Measurements from ENCODE around the gene KCNJ2. TPM values are rescaled to one million over a fixed set of nuclear protein-coding genes. Genes with fewer than 3 reads are reported as not detected.
A peak's percentile ranks its signal among the peaks of the same experiment; 100 is the strongest.

The KCNJ2 gene
- total and polyA plus RNA-seq, 8 donors: 3.2 to 25.3 (median 5.4) TPM

- peaks cover 0 to 28% of the 10 kb centered on the region in 2 donors for H3K4me1 ChIP-seq
- peak overlapping the region in 1 of 2 donors; percentile 88 for H3K27ac ChIP-seq
- no peaks in the 10 kb centered on the region for H3K36me3 ChIP-seq
- no peak overlapping the region for H3K4me3 ChIP-seq
- TF ChIP-seq, protein P1, sequence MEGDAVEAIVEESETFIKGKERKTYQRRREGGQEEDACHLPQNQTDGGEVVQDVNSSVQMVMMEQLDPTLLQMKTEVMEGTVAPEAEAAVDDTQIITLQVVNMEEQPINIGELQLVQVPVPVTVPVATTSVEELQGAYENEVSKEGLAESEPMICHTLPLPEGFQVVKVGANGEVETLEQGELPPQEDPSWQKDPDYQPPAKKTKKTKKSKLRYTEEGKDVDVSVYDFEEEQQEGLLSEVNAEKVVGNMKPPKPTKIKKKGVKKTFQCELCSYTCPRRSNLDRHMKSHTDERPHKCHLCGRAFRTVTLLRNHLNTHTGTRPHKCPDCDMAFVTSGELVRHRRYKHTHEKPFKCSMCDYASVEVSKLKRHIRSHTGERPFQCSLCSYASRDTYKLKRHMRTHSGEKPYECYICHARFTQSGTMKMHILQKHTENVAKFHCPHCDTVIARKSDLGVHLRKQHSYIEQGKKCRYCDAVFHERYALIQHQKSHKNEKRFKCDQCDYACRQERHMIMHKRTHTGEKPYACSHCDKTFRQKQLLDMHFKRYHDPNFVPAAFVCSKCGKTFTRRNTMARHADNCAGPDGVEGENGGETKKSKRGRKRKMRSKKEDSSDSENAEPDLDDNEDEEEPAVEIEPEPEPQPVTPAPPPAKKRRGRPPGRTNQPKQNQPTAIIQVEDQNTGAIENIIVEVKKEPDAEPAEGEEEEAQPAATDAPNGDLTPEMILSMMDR (IDR thresholded peaks at IDR 0.05): no peak
- intact Hi-C loops (cut with DNase I): no loop called here
- no peak for DNase-seq
- no peaks in the 10 kb centered on the region for H3K27me3 ChIP-seq
- no peak for ATAC-seq
- H3K9me3 ChIP-seq: no peaks in the 10 kb centered on the region
These were observed 35.1 kb downstream of the KCNJ2 start for GRCh38 chr17:70204431-70204830.

DNA sequence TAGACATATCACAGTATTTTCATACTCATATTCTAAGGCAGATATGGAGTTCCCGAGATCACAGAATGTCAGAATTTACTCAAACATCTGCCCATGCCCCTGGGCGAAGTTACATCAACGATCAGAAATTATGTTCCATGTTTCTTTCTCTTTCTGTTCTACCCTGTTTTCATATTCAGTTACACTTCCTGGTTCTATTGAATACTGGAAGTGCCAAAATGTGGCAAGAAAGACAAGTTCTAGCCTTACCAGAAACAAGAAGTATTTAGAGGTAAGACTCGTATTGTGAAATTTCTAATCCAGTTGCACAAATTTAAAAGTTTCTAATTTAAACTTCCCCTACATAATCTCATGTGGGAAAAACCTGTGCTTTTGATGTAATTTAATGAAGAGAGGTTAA, 36.1 kb downstream of the KCNJ2 start:
- ATAC-seq: peak; percentile 50
- H3K4me3 ChIP-seq: peak overlapping the region in 1 of 2 donors; percentile 2
- intact Hi-C loops (cut with DNase I): no loop called here
- H3K9me3 ChIP-seq: no peaks in the 10 kb centered on the region
- DNase-seq: no peak
- peak overlapping the region; percentile 16 to 88 for H3K27ac ChIP-seq
- H3K27me3 ChIP-seq: no peaks in the 10 kb centered on the region
- H3K36me3 ChIP-seq: no peaks in the 10 kb centered on the region
- TF ChIP-seq, protein P1 (IDR thresholded peaks at IDR 0.05): no peak
- H3K4me1 ChIP-seq: peaks cover 0 to 28% of the 10 kb centered on the region in 2 donors

- Histone ChIP-seq H3K36me3 (no peaks in the 10 kb centered on the region), H3K27me3 (no peaks in the 10 kb centered on the region), H3K9me3 (no peaks in the 10 kb centered on the region), H3K4me1 (peaks cover 0 to 28% of the 10 kb centered on the region in 2 donors), H3K4me3 (no peak overlapping the region), H3K27ac (peak overlapping the region in 1 of 2 donors; percentile 88)
- TF ChIP-seq, protein P1 (IDR thresholded peaks at IDR 0.05): no peak
- ATAC-seq (no peak), DNase-seq (no peak)
- intact Hi-C loops (cut with DNase I): no loop called here
These were observed 37.2 kb downstream of the KCNJ2 start for GRCh38 chr17:70206361-70207010.

GRCh38 chr17:70207184-70207583, 37.9 kb downstream of the KCNJ2 start:
- peaks cover 0 to 28% of the 10 kb centered on the region in 2 donors for H3K4me1 ChIP-seq
- TF ChIP-seq, protein P1 (IDR thresholded peaks at IDR 0.05): no peak
- H3K9me3 ChIP-seq: no peaks in the 10 kb centered on the region

GRCh38 chr17:70208080-70208794, 38.9 kb downstream of the KCNJ2 start:
- H3K27me3 ChIP-seq: no peaks in the 10 kb centered on the region
- TF ChIP-seq, protein P1 (IDR thresholded peaks at IDR 0.05): no peak
- H3K36me3 ChIP-seq: no peaks in the 10 kb centered on the region
- no peak overlapping the region for H3K4me3 ChIP-seq
- H3K27ac ChIP-seq: peak overlapping the region in 1 of 2 donors; percentile 13
- DNase-seq: no peak
- intact Hi-C loops (cut with DNase I): no loop called here
- H3K9me3 ChIP-seq: no peaks in the 10 kb centered on the region
- no peak for ATAC-seq
- peaks cover 0 to 17% of the 10 kb centered on the region in 2 donors for H3K4me1 ChIP-seq

More at GRCh38 chr17:70207184-70207583, 37.9 kb downstream of the KCNJ2 start:
- intact Hi-C loops (cut with DNase I): no loop called here
- Histone ChIP-seq H3K27ac (no peak overlapping the region), H3K36me3 (no peaks in the 10 kb centered on the region), H3K4me3 (no peak overlapping the region), H3K27me3 (no peaks in the 10 kb centered on the region)
- DNase-seq: no peak
- no peak for ATAC-seq

Data from left lung (tissue), 10 donors.